ENCODE measurements around the gene BST1. TPM values are rescaled to one million over a fixed set of nuclear protein-coding genes. Genes with fewer than 3 reads are reported as not detected.
A peak's percentile ranks its signal among the peaks of the same experiment; 100 is the strongest.
"Not testable (repeated sequence)": the region's sequence is repeated elsewhere in the genome, so short reads cannot be mapped to it uniquely, and the experiment has no call there.

The BST1 gene
- total RNA-seq, 4 donors from 2014 or later: 22.5 to 34.4 (median 24.5) TPM

DNA sequence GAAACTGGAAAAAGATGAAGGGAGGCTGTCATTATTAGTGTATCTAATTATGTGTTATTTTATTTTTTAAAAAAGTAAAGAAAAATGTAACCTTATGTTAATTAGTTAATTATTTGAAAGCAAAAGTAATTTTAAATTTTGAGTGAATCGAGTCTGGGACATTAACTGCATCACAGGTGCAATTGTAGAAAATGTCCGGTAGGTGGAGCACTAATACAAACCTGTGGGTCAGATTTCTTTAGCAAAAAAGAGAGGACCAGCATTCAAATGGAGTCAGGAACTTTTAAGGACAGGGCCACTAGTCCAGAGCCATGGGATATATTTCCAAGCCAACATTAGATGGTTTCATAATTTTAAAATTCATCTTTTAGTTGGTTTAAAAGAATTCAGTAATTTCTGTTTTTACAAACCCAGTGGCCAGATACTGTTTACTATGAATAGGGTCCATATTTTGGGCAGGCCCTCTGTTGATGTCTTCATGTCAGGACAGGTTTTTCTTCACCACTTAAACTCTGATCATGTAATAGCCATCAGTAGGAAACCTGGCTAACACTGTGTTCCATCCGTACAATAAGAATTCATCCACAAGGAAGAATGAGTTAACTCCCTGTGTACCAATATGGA, 27.2 kb downstream of the BST1 start:
- peak; percentile 49 for ATAC-seq (ENCODE audit: low FRiP score)
- DNase-seq (ENCODE audit: low spot score): no peak
- TF ChIP-seq, protein P1, sequence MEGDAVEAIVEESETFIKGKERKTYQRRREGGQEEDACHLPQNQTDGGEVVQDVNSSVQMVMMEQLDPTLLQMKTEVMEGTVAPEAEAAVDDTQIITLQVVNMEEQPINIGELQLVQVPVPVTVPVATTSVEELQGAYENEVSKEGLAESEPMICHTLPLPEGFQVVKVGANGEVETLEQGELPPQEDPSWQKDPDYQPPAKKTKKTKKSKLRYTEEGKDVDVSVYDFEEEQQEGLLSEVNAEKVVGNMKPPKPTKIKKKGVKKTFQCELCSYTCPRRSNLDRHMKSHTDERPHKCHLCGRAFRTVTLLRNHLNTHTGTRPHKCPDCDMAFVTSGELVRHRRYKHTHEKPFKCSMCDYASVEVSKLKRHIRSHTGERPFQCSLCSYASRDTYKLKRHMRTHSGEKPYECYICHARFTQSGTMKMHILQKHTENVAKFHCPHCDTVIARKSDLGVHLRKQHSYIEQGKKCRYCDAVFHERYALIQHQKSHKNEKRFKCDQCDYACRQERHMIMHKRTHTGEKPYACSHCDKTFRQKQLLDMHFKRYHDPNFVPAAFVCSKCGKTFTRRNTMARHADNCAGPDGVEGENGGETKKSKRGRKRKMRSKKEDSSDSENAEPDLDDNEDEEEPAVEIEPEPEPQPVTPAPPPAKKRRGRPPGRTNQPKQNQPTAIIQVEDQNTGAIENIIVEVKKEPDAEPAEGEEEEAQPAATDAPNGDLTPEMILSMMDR (IDR thresholded peaks at IDR 0.05): peak in 1 of 3 donors; percentile 4

DNA sequence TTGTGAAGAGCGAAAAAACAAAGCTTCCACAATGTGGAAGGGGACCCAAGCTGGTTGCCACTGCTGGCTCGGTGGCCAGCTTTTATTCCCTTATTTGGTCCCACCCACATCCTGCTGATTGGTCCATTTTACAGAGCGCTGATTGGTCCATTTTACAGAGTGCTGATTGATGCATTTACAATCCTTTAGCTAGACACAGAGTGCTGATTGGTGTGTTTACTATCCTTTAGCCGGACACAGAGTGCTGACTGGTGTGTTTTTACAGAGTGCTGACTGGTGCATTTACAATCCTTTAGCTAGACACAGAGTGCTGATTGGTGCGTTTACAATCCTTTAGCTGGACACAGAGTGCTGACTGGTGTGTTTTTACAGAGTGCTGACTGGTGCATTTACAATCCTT, 30.2 kb downstream of the BST1 start:
- ATAC-seq (ENCODE audit: low FRiP score): not testable (repeated sequence)

DNA sequence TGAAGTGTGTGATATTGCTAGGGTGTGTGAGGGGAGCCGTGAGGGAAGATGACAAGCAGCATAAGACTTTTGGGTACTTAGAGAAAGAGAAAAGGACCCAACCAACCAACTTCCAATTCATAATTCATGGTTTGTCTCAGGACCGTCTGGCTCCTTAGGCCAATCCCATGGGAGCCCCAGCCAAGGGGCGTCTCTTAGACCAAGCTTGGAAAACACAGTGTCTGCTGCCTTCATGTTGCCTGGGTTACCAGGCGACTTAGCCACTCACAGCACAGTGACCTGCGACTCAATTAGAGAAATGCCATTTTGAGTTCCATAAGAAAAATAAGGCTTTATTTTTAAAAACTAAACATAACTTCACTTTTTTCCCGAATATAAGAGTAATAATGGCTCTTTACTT, 32.7 kb downstream of the BST1 start:
- DNase-seq (ENCODE audit: low spot score) (no peak), ATAC-seq (ENCODE audit: low FRiP score) (no peak)
- TF ChIP-seq, protein P1 (IDR thresholded peaks at IDR 0.05): no peak

More for the DNA sequence above, 30.2 kb downstream of the BST1 start:
- DNase-seq (ENCODE audit: low spot score): not testable (repeated sequence)

DNA sequence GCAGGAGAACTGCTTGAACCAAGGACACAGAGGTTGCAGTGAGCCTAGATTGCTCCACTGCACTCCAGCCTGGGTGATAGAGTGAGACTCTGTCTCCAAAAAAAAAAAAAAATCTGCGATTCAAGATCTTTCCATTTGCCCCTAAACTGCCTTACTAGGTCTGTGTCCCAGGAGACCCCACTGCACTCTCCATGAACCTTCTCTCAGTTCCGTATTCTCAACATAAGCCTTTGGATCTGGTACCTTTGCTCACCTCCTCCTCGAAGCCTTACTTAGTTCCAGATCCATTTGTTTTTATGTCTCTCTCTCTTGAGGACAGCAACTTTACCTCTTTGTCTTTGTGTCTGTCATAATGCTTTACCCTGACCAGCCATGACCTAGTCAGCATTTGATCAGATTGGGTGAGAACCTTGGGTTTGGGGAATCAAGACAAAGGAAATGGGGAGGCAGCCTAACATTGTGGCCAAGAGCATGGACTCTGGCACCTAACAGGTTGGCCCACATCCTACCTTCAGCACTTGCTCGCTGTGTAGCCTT, 33.7 kb downstream of the BST1 start:
- DNase-seq (ENCODE audit: low spot score) (no peak), ATAC-seq (ENCODE audit: low FRiP score) (no peak)
- TF ChIP-seq, protein P1 (IDR thresholded peaks at IDR 0.05): no peak

DNA sequence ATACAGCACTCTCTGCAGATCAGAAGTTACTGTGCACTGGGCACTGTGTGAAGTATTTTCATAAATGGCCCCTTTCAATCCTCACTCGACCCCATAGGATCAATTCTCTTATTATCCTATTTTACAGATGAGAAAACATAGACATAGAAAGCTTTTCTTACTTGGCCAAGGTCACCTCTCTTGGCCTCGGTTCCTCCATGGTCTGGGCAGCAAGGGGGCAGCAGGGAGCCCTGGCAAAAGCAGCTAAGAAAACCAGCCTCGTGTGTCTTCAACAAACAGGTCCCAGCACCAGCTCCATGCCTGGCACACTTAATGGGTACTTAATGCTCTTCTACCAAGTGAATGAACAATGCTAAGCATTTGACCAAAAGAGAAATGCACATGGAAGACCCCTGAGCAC, 34.4 kb downstream of the BST1 start:
- no peak for ATAC-seq (ENCODE audit: low FRiP score)
- TF ChIP-seq, protein P1 (IDR thresholded peaks at IDR 0.05): no peak
- no peak for DNase-seq (ENCODE audit: low spot score)

DNA sequence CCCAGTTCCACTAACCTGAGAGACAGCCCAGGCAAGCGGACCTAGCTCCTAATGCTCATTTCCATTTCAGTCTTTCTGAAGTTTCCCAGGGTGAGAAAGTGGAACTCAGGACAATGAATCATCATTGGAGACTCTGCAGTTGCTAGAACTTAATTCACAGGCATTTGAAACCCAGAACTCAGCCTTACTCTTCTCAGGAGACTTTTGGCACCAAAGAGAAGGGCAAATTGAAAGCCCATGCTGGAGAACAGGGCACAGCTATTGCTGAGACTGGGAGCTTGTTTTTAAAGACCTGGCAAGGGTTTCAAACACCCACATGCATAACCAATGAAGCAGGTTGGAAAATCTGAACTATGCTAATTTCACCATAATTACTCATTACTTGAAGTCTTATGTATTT, 36.0 kb downstream of the BST1 start:
- TF ChIP-seq, protein P1 (IDR thresholded peaks at IDR 0.05): no peak
- ATAC-seq (ENCODE audit: low FRiP score) (no peak), DNase-seq (ENCODE audit: low spot score) (no peak)

DNA sequence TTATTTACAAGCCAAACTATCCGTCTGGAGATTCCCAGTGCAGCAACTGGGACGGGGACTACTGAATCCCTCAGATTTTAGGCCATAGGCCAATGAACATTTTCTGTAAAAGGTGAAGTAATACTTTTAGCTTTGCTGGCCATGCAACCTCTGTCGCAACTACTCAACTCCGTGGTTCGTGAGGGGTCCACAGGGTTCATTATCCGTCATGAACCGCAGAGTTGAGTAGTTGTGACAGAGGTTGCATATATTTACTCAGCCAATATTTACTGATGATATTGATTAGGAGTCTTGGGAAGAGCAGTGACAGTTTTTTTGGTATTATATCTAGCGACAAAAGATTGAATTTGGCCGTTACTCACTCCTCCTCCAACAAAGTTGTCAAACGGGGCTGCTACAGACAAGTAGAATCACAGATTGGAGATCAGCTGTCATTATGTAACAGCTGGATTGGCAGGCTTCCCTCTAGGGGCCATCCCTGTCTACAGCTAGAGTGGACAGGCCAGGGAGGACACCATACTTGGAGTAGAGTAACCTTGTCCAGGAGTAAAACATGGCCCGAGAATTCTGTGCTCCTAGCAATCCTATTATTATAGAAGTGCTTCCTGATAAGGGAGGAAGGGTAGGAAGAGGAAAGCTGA, 38.0 kb downstream of the BST1 start:
- TF ChIP-seq, protein P1 (IDR thresholded peaks at IDR 0.05): no peak
- no peak for DNase-seq (ENCODE audit: low spot score)
- ATAC-seq (ENCODE audit: low FRiP score): no peak
